K562 (cell line): ENCODE data around the gene APEX1. TPM values are rescaled to one million over a fixed set of nuclear protein-coding genes. Genes with fewer than 3 reads are reported as not detected.

ENCODE experiments used
- ATF1 ChIP-seq, 2 experiments: fragments of 450-650 bp in 1 of 2; IDR thresholded peaks; 2 replicates each; pipeline ENCODE4 v1.6.1; 2016; ENCODE audit warnings: missing compliant biosample characterization in 1 of 2, missing genetic modification characterization in 1 of 2
- CCNT2 ChIP-seq: IDR thresholded peaks from 2 replicates; pipeline ENCODE4 v1.6.1; 2011; ENCODE audit warnings: borderline replicate concordance, low read depth, mild to moderate bottlenecking, moderate library complexity, mixed read lengths, low read length; ENCODE audit not compliant: insufficient read length; ENCODE audit errors: extremely low read depth
- FOXM1 ChIP-seq, 2 experiments: fragments of 450-650 bp in 1 of 2; sonication (generic) in 1 of 2; formaldehyde crosslinking in 1 of 2; IDR thresholded peaks; 2 replicates each; pipeline versions ENCODE4 v1.6.1 to v1.9.0; 2017 to 2022; ENCODE audit warnings: low read depth in 2 of 2, mild to moderate bottlenecking in 2 of 2, missing genetic modification reagents in 1 of 2, moderate library complexity in 1 of 2
- FUS ChIP-seq: fragments of 200-400 bp; formaldehyde crosslinking; optimal IDR thresholded peaks from 2 replicates; pipeline ENCODE3; 2017; ENCODE audit warnings: low read depth, low read length
- GTF2A2 ChIP-seq: IDR thresholded peaks from 2 replicates; pipeline ENCODE4 v1.6.1; 2016; ENCODE audit warnings: mild to moderate bottlenecking, missing genetic modification characterization, missing compliant biosample characterization
- HNRNPLL ChIP-seq: fragments of 200-400 bp; formaldehyde crosslinking; IDR thresholded peaks from 2 replicates; pipeline ENCODE4 v1.6.1; 2017; ENCODE audit warnings: low read length, low read depth, mild to moderate bottlenecking; ENCODE audit not compliant: poor library complexity, severe bottlenecking
- MEF2A ChIP-seq: IDR thresholded peaks from 2 replicates; pipeline ENCODE4 v1.6.1; 2011; ENCODE audit warnings: low read depth, mild to moderate bottlenecking, low read length, moderate library complexity; ENCODE audit not compliant: control insufficient read depth
- MXI1 ChIP-seq: IDR thresholded peaks from 2 replicates; pipeline ENCODE4 v1.6.1; 2011; ENCODE audit warnings: low read depth, mild to moderate bottlenecking, improper control_type of control experiment, low read length
- NCOA4 ChIP-seq: fragments of 450-650 bp; IDR thresholded peaks from 2 replicates; pipeline ENCODE4 v1.6.1; 2018; ENCODE audit warnings: mild to moderate bottlenecking; ENCODE audit not compliant: partially characterized antibody
- PHB2 ChIP-seq: fragments of 450-650 bp; IDR thresholded peaks from 2 replicates; pipeline ENCODE4 v1.6.1; 2017; ENCODE audit warnings: low read depth
- PTBP1 ChIP-seq: fragments of 200-400 bp; formaldehyde crosslinking; IDR thresholded peaks from 2 replicates; pipeline ENCODE4 v1.6.1; 2017; ENCODE audit warnings: low read depth, low read length
- RBFOX2 ChIP-seq: fragments of 200-400 bp; formaldehyde crosslinking; IDR thresholded peaks from 2 replicates; pipeline ENCODE4 v1.6.1; 2017; ENCODE audit warnings: low read depth, mild to moderate bottlenecking, low read length, moderate library complexity
- SIN3B ChIP-seq: fragments of 450-650 bp; IDR thresholded peaks from 2 replicates; pipeline ENCODE4 v1.6.1; 2017; ENCODE audit warnings: low read depth, mild to moderate bottlenecking, moderate library complexity
- SRSF7 ChIP-seq: fragments of 200-400 bp; formaldehyde crosslinking; optimal IDR thresholded peaks from 2 replicates; pipeline ENCODE3; 2017; ENCODE audit warnings: mild to moderate bottlenecking, low read depth, low read length
- STAG1 ChIP-seq: sonication (generic); formaldehyde crosslinking; IDR thresholded peaks from 2 replicates; pipeline ENCODE4 v1.5.0; 2020; ENCODE audit warnings: missing genetic modification reagents, borderline replicate concordance
- STAT6 ChIP-seq: sonication (generic); formaldehyde crosslinking; IDR thresholded peaks from 2 replicates; pipeline ENCODE4 v1.8.1; 2023; ENCODE audit warnings: mild to moderate bottlenecking, missing genetic modification reagents
- ZFPM2 ChIP-seq: fragments of 250-450 bp; sonication (Bioruptor Pico); IDR thresholded peaks from 2 replicates; pipeline ENCODE4 v1.5.1; 2022; ENCODE audit warnings: mild to moderate bottlenecking
- ZKSCAN3 ChIP-seq: fragments of 250-450 bp; sonication (Bioruptor Pico); IDR thresholded peaks from 2 replicates; pipeline ENCODE4 v1.4.0; 2020
- ZNF232 ChIP-seq: sonication (generic); formaldehyde crosslinking; IDR thresholded peaks from 2 replicates; pipeline ENCODE4 v1.8.0; 2022; ENCODE audit warnings: mild to moderate bottlenecking, missing genetic modification reagents
- ZNF512 ChIP-seq: IDR thresholded peaks from 2 replicates; pipeline ENCODE4 v1.6.1; 2016; ENCODE audit warnings: missing genetic modification characterization, missing compliant biosample characterization
- polyA plus RNA-seq, 8 experiments: library from polyadenylated mRNA; depleted of rRNA in 4 of 8; stranded (reverse) in 5 of 8; unstranded in 3 of 8; fragments of >200 nt; fragmentation: Nextera tagmentation in 2 of 8; fragmentation: Illumina TruSeq in 1 of 8; extraction: Ambion mirVana in 2 of 8; extraction: Trizol in 1 of 8; gene quantifications; 2 replicates each; pipeline versions ENCODE4 v1.2.1 to v1.2.3, GENCODE V29; 2011 to 2014; ENCODE audit warnings: inconsistent platforms in 1 of 8, missing spikeins in 1 of 8
- total RNA-seq, 7 experiments: library from RNA; depleted of rRNA in 6 of 7; stranded (reverse); fragments of >200 nt in 6 of 7; fragmentation: Illumina TruSeq in 2 of 7; extraction: Trizol in 2 of 7; gene quantifications; 2 replicates each; pipeline versions ENCODE4 v1.2.1 to v1.2.3, GENCODE V29; 2011 to 2021; ENCODE audit warnings: low replicate concordance in 1 of 7

Gene APEX1
- total and polyA plus RNA-seq, 9 of the 15 experiments (the other 6 are each of a cell fraction or from before 2014, with no cell fraction given): 50.2 to 274 (median 158) TPM

- TF ChIP-seq SIN3B (no peak), MEF2A (no peak), STAT6 (0 out of 2 replicates have a peak, but pooled peaks have one; percentile 58), PTBP1 (no peak), HNRNPLL (peak; percentile 52), PHB2 (no peak), ZNF512 (no peak), FUS (no peak), RBFOX2 (peak; percentile 100), ZNF232 (CRISPR knock-in tag) (0 out of 2 replicates have a peak, but pooled peaks have one; percentile 71), STAG1 (CRISPR knock-in tag) (no peak), ZKSCAN3 (CRISPR knock-in tag) (no peak), MXI1 (no peak), FOXM1 (IDR thresholded peaks at IDR 0.05; ENCODE audit: low read depth) (no peak), FOXM1 (CRISPR knock-in tag; IDR thresholded peaks at IDR 0.05; ENCODE audit: low read depth) (0 out of 2 replicates have a peak, but pooled peaks have one; percentile 70), CCNT2 (peak; percentile 63), ATF1 (CRISPR knock-in tag; IDR thresholded peaks at IDR 0.05) (no peak), ATF1 (tag; IDR thresholded peaks at IDR 0.05) (peak; percentile 47), SRSF7 (no peak), GTF2A2 (0 out of 2 replicates have a peak, but pooled peaks have one; percentile 50), ZFPM2 (CRISPR knock-in tag) (no peak), NCOA4 (peak; percentile 22)
These were observed 14.3 kb downstream of the APEX1 start, which contains the start of gene PNP (continued) for GRCh38 chr14:20469242-20469889.
